Peyer's patch (tissue), 4 donors: ENCODE results near the gene FARP2. TPM values are rescaled to one million over a fixed set of nuclear protein-coding genes. Genes with fewer than 3 reads are reported as not detected.
A peak's percentile ranks its signal among the peaks of the same experiment; 100 is the strongest.
"Not testable (repeated sequence)": the region's sequence is repeated elsewhere in the genome, so short reads cannot be mapped to it uniquely, and the experiment has no call there.

ENCODE experiments used
- DNase-seq, 3 donors: peaks; one replicate each; pipeline ENCODE4 v3.0.0-alpha.2; 2017 to 2019
- H3K27ac ChIP-seq, 4 donors: fragments of 200-600 bp; sonication (generic); one replicate each; pipeline ENCODE4 v1.5.1; 2016 to 2019
- H3K27me3 ChIP-seq, 2 donors: fragments of 200-600 bp; sonication (generic); one replicate each; pipeline ENCODE4 v1.5.1; 2019
- H3K36me3 ChIP-seq, 3 donors: fragments of 200-600 bp; sonication (generic); one replicate each; pipeline ENCODE4 v1.5.1; 2016 to 2019
- H3K4me1 ChIP-seq, 4 donors: fragments of 200-600 bp; sonication (generic); one replicate each; pipeline ENCODE4 v1.5.1; 2016 to 2019
- H3K4me3 ChIP-seq, 4 donors: fragments of 200-600 bp; sonication (generic); 1 replicate in 3 of 4; 2 replicates in 1 of 4; pipeline ENCODE4 v1.5.1; 2016 to 2019; ENCODE audit warnings: mild to moderate bottlenecking in 1 of 4
- H3K9me3 ChIP-seq, 4 donors: fragments of 200-600 bp; sonication (generic); one replicate each; pipeline ENCODE4 v1.5.1; 2016 to 2019; ENCODE audit warnings: mild to moderate bottlenecking in 1 of 4
- POLR2A ChIP-seq, 2 donors: fragments of 450-650 bp; IDR thresholded peaks; one replicate each; pipeline ENCODE4 v1.5.1; 2017; ENCODE audit warnings: antibody characterized with exemption in 2 of 2, mild to moderate bottlenecking in 2 of 2, moderate library complexity in 2 of 2
- total RNA-seq, 4 donors: library from RNA; depleted of rRNA; stranded (reverse); fragments of >200 nt; gene quantifications; one replicate each; pipeline ENCODE4 v1.1.0, GENCODE V29; 2016
- TF ChIP-seq, protein P1 (sequence below), 6 experiments: fragments of 450-650 bp in 4 of 6; fragments of 200-600 bp in 2 of 6; sonication (generic) in 1 of 6; IDR thresholded peaks; one replicate each; pipeline ENCODE4 v1.5.1; 2017 to 2019; ENCODE audit warnings: antibody characterized with exemption in 6 of 6, mild to moderate bottlenecking in 3 of 6, moderate library complexity in 1 of 6

FARP2 gene
- total RNA-seq, 4 donors from 2014 or later, result 107 to 169 (median 140) TPM

DNA sequence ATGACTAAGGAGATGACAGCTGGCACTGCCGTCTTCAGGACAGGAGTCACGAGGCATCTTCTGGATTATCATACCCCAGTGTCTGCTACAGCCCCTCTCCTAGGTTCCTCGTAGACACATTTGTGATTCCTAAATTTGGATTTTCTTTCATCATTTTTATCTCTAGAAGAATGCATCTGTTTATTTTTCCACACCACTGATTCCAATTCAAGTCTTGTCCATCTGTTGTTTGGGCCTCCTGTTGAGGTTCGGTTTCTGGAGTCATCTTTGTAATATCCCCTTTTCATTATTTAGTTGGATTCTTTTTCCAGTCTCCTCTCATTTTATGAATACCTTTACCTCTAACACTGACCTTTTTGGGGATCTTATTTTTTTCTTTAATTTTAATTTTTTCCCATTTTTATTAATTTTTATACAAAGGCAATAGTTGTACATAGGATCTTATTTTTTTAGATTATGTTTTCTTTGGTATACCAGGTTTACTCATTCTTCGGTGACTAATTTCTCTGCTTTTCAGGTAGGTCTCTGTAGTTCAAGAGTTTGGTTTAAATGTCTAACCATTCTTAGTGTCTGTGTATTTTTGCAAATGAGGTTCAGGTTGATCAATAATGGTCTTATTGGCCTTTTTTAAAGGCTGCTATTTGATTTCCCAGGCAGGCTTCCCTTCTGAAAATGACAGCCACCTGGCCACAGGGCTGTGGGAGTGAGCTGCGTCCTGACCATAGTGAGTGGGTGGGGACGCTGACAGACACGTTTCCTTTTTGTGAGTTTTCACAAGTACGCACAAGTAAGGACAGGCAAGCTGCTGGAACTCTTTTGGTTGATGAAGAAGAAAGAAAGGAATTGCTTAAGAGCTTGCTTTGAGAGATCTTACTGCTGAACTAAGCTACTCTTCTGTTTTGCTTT lies 34.5 kb downstream of the FARP2 start:
- Histone ChIP-seq H3K4me3 (no peak overlapping the region), H3K9me3 (no peaks in the 10 kb centered on the region), H3K36me3 (no peaks in the 10 kb centered on the region), H3K27me3 (no peaks in the 10 kb centered on the region), H3K4me1 (peaks cover 0 to 16% (median 0%) of the 10 kb centered on the region in 4 donors), H3K27ac (no peak overlapping the region)
- DNase-seq, result no peak
- no peak for TF ChIP-seq POLR2A (IDR thresholded peaks at IDR 0.05)
- TF ChIP-seq, protein P1, sequence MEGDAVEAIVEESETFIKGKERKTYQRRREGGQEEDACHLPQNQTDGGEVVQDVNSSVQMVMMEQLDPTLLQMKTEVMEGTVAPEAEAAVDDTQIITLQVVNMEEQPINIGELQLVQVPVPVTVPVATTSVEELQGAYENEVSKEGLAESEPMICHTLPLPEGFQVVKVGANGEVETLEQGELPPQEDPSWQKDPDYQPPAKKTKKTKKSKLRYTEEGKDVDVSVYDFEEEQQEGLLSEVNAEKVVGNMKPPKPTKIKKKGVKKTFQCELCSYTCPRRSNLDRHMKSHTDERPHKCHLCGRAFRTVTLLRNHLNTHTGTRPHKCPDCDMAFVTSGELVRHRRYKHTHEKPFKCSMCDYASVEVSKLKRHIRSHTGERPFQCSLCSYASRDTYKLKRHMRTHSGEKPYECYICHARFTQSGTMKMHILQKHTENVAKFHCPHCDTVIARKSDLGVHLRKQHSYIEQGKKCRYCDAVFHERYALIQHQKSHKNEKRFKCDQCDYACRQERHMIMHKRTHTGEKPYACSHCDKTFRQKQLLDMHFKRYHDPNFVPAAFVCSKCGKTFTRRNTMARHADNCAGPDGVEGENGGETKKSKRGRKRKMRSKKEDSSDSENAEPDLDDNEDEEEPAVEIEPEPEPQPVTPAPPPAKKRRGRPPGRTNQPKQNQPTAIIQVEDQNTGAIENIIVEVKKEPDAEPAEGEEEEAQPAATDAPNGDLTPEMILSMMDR (IDR thresholded peaks at IDR 0.05), result no peak

DNA sequence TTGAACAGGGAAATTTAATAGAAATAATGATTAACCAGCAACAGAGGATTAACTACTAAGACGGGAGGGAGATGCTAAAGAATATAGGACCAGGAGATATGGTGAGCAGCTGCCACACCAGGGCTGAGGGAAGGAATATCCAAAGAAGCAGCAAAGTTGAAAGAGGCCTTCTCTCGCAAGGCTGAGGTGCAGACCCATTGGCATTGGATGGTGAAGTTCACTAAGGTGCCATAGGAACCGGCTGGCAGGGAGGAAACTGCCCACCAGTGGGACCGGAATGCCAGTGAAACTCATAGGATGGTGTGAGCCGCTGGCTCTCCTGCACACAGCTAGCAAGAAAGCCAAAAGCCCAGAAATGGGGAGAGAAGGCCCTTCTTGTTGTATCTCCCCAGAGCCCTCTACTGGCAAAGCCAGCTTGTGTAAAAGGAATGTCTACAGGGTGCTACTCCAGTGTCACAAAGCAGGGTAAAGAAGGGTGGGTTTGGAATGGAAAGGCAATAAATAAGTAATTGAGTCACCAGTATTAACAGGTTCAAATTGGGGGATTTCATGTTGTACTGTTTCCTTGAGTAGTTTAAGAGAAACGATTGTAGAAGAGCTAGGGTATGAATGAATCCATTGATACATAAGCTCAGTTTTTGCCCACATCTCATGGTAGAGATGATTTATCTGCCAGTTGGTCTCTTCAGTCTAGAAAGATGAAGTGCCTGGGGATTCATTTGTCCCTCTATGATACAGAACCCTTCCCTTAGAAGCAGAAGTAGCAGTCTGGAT lies 36.0 kb downstream of the FARP2 start:
- TF ChIP-seq, protein P1 (IDR thresholded peaks at IDR 0.05), result peak in 4 of 6 experiments; percentile 21 to 53 (median 44)
- no peak for TF ChIP-seq POLR2A (IDR thresholded peaks at IDR 0.05)
- no peak overlapping the region for H3K27ac ChIP-seq
- peak in 1 of 3 donors; percentile 59 for DNase-seq
- H3K4me3 ChIP-seq, result no peak overlapping the region
- H3K4me1 ChIP-seq, result peaks cover 0 to 16% (median 0%) of the 10 kb centered on the region in 4 donors
- H3K9me3 ChIP-seq, result no peaks in the 10 kb centered on the region
- no peaks in the 10 kb centered on the region for H3K36me3 ChIP-seq
- H3K27me3 ChIP-seq, result no peaks in the 10 kb centered on the region

DNA sequence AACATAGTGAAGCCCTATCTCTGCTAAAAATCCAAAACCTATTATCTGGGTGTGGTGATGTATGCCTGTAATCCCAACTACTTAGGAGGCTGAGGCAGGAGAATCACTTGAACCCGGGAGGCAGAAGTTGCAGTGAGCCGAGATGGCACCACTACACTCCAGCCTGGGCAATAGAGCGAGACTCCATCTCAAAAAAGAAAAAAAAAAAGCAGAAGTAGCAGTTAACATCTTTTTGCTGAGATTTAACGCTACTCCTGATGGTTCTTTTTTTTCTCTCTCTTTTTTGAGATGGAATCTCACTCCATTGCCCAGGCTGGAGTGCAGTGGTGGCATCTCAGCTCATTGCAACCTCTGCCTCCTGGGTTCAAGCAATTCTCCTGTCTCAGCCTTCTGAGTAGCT lies 36.7 kb downstream of the FARP2 start:
- not testable (repeated sequence) for H3K27me3 ChIP-seq, H3K36me3 ChIP-seq, H3K9me3 ChIP-seq, DNase-seq, H3K27ac ChIP-seq, H3K4me3 ChIP-seq
- peaks cover 0 to 16% (median 0%) of the 10 kb centered on the region in 4 donors for H3K4me1 ChIP-seq

DNA sequence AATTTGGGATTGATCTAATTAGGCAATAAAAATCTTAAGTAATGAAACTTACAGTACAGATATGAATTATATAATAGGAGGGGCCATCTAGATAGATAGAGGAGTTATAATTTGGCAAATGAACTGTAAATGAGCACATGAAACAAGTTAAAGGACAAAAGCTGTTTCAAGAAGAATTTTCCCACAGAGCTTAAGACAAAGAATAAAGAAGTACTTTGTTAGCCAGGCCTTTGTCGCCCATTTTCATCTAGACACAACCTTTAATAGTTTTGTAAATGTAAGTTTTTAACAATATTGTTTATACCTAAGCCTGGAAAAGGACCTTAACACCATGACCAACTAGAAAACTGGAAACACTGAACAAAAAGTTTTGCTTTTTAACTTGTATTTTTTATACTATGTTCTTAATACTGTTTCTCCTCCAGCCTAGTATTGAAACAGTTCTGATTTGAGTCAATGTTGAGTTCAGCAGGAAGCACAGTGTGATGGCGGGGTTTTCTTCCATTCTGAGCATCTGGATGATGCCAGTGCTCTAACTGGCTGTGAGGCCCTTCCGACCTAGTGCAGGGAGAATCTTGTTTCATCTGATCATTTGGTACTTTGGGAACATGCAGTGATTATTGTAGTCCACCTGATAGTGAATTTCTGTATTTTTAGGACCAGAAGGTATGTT lies 37.6 kb downstream of the FARP2 start:
- no peak for TF ChIP-seq POLR2A (IDR thresholded peaks at IDR 0.05)
- TF ChIP-seq, protein P1 (IDR thresholded peaks at IDR 0.05), result no peak
- Histone ChIP-seq H3K4me3 (no peak overlapping the region), H3K27ac (no peak overlapping the region), H3K4me1 (peaks cover 0 to 16% (median 0%) of the 10 kb centered on the region in 4 donors), H3K9me3 (no peaks in the 10 kb centered on the region), H3K36me3 (no peaks in the 10 kb centered on the region), H3K27me3 (no peaks in the 10 kb centered on the region)
- no peak for DNase-seq

DNA sequence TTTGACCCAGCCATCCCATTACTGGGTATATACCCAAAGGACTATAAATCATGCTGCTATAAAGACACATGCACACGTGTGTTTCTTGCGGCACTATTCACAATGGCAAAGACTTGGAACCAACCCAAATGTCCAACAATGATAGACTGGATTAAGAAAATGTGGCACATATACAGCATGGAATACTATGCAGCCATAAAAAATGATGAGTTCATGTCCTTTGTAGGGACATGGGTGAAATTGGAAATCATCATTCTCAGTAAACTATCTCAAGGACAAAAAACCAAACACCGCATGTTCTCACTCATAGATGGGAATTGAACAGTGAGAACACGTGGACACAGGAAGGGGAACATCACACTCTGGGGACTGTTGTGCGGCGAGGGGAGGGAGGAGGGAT lies 40.7 kb downstream of the FARP2 start:
- peaks cover 0 to 25% (median 0%) of the 10 kb centered on the region in 4 donors for H3K4me1 ChIP-seq
- not testable (repeated sequence) for H3K36me3 ChIP-seq, DNase-seq, H3K27me3 ChIP-seq, H3K27ac ChIP-seq, H3K9me3 ChIP-seq, H3K4me3 ChIP-seq
